Measurements from ENCODE around the gene PSORS1C1.

Gene PSORS1C1

GRCh38 chr6:31094389-31094881 is 20.2 kb upstream of the PSORS1C1 start:
- DNase-seq (ENCODE audit: low read depth) = no peak
- no peak overlapping the region for H3K4me3 ChIP-seq (ENCODE audit: low read depth, low read length)
- TF ChIP-seq CTCF (IDR thresholded peaks at IDR 0.05; ENCODE audit: control insufficient read depth, extremely low read depth, insufficient read depth) = no peak

GRCh38 chr6:31096215-31096614 is 18.4 kb upstream of the PSORS1C1 start:
- H3K4me3 ChIP-seq (ENCODE audit: low read depth, low read length) = no peak overlapping the region
- no peak for TF ChIP-seq CTCF (IDR thresholded peaks at IDR 0.05; ENCODE audit: control insufficient read depth, extremely low read depth, insufficient read depth)
- DNase-seq (ENCODE audit: low read depth) = no peak

- no peak for DNase-seq (ENCODE audit: low read depth)
- TF ChIP-seq CTCF (IDR thresholded peaks at IDR 0.05; ENCODE audit: control insufficient read depth, extremely low read depth, insufficient read depth) = no peak
- H3K4me3 ChIP-seq (ENCODE audit: low read depth, low read length) = no peak overlapping the region
Measured at GRCh38 chr6:31096656-31097055, 17.9 kb upstream of the PSORS1C1 start.

- H3K4me3 ChIP-seq (ENCODE audit: low read depth, low read length) = no peak overlapping the region
- DNase-seq (ENCODE audit: low read depth) = no peak
- no peak for TF ChIP-seq CTCF (IDR thresholded peaks at IDR 0.05; ENCODE audit: control insufficient read depth, extremely low read depth, insufficient read depth)
Measured at GRCh38 chr6:31098449-31098938, 16.1 kb upstream of the PSORS1C1 start.

DNA sequence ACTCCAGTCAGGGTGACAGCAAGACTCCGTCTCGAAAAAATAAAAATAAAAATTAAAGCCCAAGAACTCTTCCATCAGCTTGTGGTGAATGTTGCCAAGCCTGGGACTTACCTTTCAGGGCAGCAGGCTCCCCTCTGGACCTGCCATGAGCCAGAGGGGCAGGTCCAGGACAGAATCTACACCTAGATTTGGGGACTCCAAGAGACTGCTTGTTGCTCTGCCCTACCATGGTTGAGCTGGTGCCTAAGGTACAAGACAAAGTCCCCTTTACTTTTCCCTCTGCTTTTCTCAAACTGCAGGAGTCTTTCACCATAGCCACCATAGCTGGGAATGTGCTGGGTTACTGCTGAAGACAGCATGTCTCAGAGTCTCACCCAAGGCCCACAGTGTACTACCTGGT is 11.5 kb upstream of the PSORS1C1 start:
- no peak overlapping the region for H3K4me3 ChIP-seq (ENCODE audit: low read depth, low read length)
- no peak for TF ChIP-seq CTCF (IDR thresholded peaks at IDR 0.05; ENCODE audit: control insufficient read depth, extremely low read depth, insufficient read depth)
- no peak for DNase-seq (ENCODE audit: low read depth)

DNA sequence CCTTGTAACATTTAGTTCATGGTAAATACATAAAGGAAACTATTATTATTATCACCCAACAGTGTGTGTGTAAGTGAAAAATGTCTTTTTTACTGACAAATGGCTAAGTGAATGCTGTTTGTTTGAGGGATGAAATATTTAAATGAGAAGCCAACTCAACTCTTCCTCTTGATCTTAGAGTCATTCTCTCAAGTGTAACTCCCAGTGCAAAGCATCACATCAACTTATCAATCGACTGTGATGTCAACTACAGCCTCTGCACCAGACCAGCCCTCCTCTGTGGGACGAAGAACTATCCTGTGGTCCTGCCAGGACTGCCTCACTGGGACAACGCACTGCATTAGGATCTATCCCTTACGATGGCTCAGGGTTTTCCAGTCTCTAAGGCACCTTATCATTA is 7.5 kb upstream of the PSORS1C1 start:
- no peak for TF ChIP-seq CTCF (IDR thresholded peaks at IDR 0.05; ENCODE audit: control insufficient read depth, extremely low read depth, insufficient read depth)
- no peak for DNase-seq (ENCODE audit: low read depth)
- H3K4me3 ChIP-seq (ENCODE audit: low read depth, low read length) = no peak overlapping the region

Data from LNCaP clone FGC (cell line).